Neutrophil (primary cell): ENCODE data around the gene ZDHHC18.
"Not testable (repeated sequence)": the region's sequence is repeated elsewhere in the genome, so short reads cannot be mapped to it uniquely, and the experiment has no call there.

Source experiments
- H3K27ac ChIP-seq: fragments of 200-600 bp; sonication (generic); 2 replicates; pipeline ENCODE4 v1.5.1; 2016; ENCODE audit warnings: mild to moderate bottlenecking, moderate library complexity
- H3K27me3 ChIP-seq: fragments of 200-600 bp; sonication (generic); 2 replicates; pipeline ENCODE4 v1.6.0; 2016; ENCODE audit warnings: mild to moderate bottlenecking
- H3K36me3 ChIP-seq: fragments of 200-600 bp; sonication (generic); 2 replicates; pipeline ENCODE4 v1.5.1; 2017
- H3K4me1 ChIP-seq, 2 experiments: fragments of 200-600 bp in 1 of 2; sonication (generic) in 1 of 2; 1 replicate in 1 of 2; 2 replicates in 1 of 2; pipeline versions ENCODE4 v1.5.1 to v1.6.1; 2013 to 2016; ENCODE audit warnings: low read depth in 1 of 2, low read length in 1 of 2, mild to moderate bottlenecking in 1 of 2, moderate library complexity in 1 of 2; ENCODE audit not compliant: control insufficient read depth in 1 of 2, insufficient read depth in 1 of 2
- H3K4me3 ChIP-seq, 2 experiments: fragments of 200-600 bp in 1 of 2; sonication (generic) in 1 of 2; 1 replicate in 1 of 2; 2 replicates in 1 of 2; pipeline ENCODE4 v1.5.1; 2013 to 2016; ENCODE audit warnings: low read depth in 1 of 2, low read length in 1 of 2, mild to moderate bottlenecking in 1 of 2, moderate library complexity in 1 of 2
- H3K9me3 ChIP-seq: fragments of 200-600 bp; sonication (generic); 2 replicates; pipeline ENCODE4 v1.5.1; 2016
- CTCF ChIP-seq: fragments of 200-600 bp; sonication (generic); IDR thresholded peaks from 2 replicates; pipeline ENCODE4 v1.5.1; 2016; ENCODE audit warnings: antibody characterized with exemption

ZDHHC18 gene

GRCh38 chr1:26797627-26798026 lies 28.9 kb upstream of the ZDHHC18 start:
- Histone ChIP-seq H3K36me3 (peaks cover 38% of the 10 kb centered on the region), H3K27ac (no peak overlapping the region), H3K9me3 (no peaks in the 10 kb centered on the region), H3K27me3 (no peaks in the 10 kb centered on the region), H3K4me3 (no peak overlapping the region), H3K4me1 (no peaks in the 10 kb centered on the region)
- no peak for TF ChIP-seq CTCF

GRCh38 chr1:26799479-26800142 lies 26.9 kb upstream of the ZDHHC18 start:
- no peaks in the 10 kb centered on the region for H3K4me1 ChIP-seq
- no peaks in the 10 kb centered on the region for H3K27me3 ChIP-seq
- peaks cover 25% of the 10 kb centered on the region for H3K36me3 ChIP-seq
- H3K27ac ChIP-seq, result no peak overlapping the region
- H3K4me3 ChIP-seq, result no peak overlapping the region
- no peaks in the 10 kb centered on the region for H3K9me3 ChIP-seq
- no peak for TF ChIP-seq CTCF

GRCh38 chr1:26803932-26804331 lies 22.6 kb upstream of the ZDHHC18 start:
- H3K27ac ChIP-seq, H3K36me3 ChIP-seq, H3K27me3 ChIP-seq, H3K4me1 ChIP-seq, H3K9me3 ChIP-seq, H3K4me3 ChIP-seq: not testable (repeated sequence)

- TF ChIP-seq CTCF, result peak; percentile 83
- H3K9me3 ChIP-seq, H3K36me3 ChIP-seq, H3K27me3 ChIP-seq: not testable (repeated sequence)
- Histone ChIP-seq H3K27ac (peak overlapping the region; percentile 37), H3K4me3 (peak overlapping the region in 1 of 2 experiments; percentile 16), H3K4me1 (peaks cover 49 to 56% of the 10 kb centered on the region in 2 experiments)
These were observed 16.4 kb upstream of the ZDHHC18 start for GRCh38 chr1:26810105-26810504.

GRCh38 chr1:26811057-26811456 lies 15.4 kb upstream of the ZDHHC18 start:
- Histone ChIP-seq H3K9me3 (no peaks in the 10 kb centered on the region), H3K4me1 (peaks cover 56 to 59% of the 10 kb centered on the region in 2 experiments), H3K36me3 (no peaks in the 10 kb centered on the region), H3K4me3 (no peak overlapping the region), H3K27ac (no peak overlapping the region), H3K27me3 (no peaks in the 10 kb centered on the region)
- TF ChIP-seq CTCF, result no peak

GRCh38 chr1:26811708-26812107 lies 14.8 kb upstream of the ZDHHC18 start:
- Histone ChIP-seq H3K4me1 (peaks cover 62 to 66% of the 10 kb centered on the region in 2 experiments), H3K27me3 (no peaks in the 10 kb centered on the region), H3K36me3 (no peaks in the 10 kb centered on the region), H3K9me3 (no peaks in the 10 kb centered on the region), H3K27ac (peak overlapping the region; percentile 83), H3K4me3 (peak overlapping the region in 1 of 2 experiments; percentile 30)
- no peak for TF ChIP-seq CTCF
